ENCODE data around the gene MLC1.
A peak's percentile ranks its signal among the peaks of the same experiment; 100 is the strongest.

DNA sequence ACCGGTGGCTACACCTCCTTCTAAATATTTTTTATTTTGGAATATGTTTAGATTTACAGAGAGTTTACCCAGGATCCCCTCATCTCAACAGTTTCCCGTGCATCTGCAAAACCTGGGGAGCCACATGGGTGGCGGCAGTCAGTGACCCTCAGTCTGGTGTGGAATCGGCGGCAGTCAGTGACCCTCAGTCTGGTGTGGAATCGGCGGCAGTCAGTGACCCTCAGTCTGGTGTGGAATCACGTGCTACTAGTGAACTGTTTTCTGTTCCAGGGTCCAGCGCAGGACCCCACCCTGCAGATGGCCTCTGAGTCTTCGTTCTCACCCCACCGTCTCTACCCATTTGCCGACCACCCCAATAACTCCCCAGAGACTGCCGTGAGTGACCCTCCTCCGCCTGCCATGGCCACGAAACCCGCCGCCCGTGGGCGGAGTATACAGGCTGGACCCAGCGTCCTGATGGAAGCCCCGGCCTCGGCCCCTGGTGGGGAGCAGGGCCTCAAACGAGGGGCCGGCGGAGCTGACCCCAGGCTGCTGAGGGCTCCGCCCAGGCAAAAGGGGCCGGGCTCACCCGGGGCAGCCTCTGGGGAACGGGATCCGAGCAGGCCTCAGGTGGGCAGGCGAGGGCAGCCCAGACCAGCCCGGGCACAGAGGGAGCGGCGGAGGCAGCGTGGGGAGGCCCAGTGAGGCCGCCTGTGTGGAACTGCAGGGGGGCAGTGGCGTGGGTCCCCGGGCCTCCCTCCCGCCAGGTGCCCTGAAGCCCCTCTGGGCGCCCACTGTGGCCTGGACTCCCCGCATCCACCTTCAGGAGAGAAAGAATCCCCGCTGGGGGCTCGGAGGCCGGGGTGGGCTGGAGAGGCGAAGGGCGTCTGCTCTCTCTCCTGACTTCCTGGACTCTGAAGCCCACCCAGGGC, 75.2 kb downstream of the MLC1 start:
- peak; percentile 45 for TF ChIP-seq EZH2 (IDR thresholded peaks at IDR 0.05; ENCODE audit: low read length)
- TF ChIP-seq, protein P1, sequence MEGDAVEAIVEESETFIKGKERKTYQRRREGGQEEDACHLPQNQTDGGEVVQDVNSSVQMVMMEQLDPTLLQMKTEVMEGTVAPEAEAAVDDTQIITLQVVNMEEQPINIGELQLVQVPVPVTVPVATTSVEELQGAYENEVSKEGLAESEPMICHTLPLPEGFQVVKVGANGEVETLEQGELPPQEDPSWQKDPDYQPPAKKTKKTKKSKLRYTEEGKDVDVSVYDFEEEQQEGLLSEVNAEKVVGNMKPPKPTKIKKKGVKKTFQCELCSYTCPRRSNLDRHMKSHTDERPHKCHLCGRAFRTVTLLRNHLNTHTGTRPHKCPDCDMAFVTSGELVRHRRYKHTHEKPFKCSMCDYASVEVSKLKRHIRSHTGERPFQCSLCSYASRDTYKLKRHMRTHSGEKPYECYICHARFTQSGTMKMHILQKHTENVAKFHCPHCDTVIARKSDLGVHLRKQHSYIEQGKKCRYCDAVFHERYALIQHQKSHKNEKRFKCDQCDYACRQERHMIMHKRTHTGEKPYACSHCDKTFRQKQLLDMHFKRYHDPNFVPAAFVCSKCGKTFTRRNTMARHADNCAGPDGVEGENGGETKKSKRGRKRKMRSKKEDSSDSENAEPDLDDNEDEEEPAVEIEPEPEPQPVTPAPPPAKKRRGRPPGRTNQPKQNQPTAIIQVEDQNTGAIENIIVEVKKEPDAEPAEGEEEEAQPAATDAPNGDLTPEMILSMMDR (optimal IDR thresholded peaks at IDR 0.05 in 1 of 3, IDR thresholded peaks at IDR 0.05 in 1 of 3, conservative IDR thresholded peaks at IDR 0.05 in 1 of 3; ENCODE audit: extremely low read depth in 1 of 3, insufficient read depth in 2 of 3, low read length in 3 of 3) = no peak
